Measurements from ENCODE around the gene KCNQ1OT1.

Gene KCNQ1OT1

DNA sequence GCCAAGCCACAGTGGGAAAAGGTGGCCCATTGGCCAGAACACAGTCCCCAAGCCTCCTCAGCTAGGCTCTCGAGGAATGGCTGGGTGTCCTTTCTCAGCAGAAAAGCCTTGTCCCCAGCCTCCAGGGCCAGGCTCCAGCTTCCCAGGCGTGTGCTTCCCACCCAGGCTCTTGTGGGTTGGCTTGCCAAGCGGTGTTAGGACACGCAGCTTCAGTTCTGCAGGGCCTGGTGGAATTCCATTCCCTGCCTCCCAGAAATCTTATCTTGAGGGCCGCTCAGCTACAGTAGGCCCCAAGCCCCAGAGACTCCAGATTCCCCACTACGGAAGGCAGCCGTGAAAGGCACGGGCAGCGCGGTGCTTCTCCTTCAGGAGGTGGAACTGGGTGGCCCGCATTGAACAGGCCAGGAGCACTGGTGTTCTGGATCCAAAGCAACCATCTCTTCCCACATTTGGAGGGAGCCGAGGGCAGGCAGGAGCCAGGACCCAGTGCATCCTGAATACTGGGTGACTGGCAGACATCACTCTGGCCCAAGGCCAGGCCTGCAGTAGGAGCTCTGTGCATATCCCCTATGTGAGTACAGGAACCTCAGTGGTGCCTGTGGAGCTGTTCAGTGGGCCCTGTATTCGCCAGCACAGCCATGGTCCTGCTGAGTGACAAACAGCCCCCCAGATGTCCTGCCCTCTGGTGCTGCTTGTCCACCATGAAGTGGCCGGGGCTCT lies 16.7 kb upstream of the KCNQ1OT1 start:
- DNase-seq (ENCODE audit: extremely low read depth, low read depth), result no peak

DNA sequence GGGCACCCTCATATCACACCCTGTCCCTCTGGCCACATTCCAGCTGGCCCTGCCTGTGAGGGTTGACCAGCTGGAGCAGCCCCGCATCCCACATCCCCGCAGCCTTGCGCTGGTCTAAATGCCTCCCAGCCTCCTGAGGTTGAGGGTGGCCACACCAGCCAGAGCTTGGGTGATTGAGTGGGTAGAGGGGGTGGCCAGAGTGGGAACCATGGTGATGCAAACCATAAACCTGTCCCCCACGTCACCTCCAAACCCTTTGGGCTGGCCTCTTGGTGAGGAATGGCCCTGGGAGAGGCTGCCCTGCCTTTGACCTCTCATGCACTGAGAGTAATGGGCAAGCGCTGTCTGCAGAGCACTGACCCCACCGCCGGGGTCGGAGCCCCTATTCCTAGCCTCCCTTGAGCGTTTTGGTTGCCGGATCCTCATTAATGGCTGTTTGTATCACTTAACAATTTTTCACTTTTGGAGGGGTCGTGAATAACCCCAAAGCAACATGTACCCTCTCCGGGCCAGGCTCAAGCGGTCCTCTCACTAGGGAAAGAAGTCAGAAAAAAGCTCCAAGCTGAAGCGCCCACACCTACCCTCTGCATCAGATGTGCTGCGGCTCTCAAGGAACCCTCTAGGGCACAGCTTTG lies 16.0 kb upstream of the KCNQ1OT1 start:
- TF ChIP-seq, protein P1, sequence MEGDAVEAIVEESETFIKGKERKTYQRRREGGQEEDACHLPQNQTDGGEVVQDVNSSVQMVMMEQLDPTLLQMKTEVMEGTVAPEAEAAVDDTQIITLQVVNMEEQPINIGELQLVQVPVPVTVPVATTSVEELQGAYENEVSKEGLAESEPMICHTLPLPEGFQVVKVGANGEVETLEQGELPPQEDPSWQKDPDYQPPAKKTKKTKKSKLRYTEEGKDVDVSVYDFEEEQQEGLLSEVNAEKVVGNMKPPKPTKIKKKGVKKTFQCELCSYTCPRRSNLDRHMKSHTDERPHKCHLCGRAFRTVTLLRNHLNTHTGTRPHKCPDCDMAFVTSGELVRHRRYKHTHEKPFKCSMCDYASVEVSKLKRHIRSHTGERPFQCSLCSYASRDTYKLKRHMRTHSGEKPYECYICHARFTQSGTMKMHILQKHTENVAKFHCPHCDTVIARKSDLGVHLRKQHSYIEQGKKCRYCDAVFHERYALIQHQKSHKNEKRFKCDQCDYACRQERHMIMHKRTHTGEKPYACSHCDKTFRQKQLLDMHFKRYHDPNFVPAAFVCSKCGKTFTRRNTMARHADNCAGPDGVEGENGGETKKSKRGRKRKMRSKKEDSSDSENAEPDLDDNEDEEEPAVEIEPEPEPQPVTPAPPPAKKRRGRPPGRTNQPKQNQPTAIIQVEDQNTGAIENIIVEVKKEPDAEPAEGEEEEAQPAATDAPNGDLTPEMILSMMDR (IDR thresholded peaks at IDR 0.05; ENCODE audit: low read depth, low read length), result no peak
- DNase-seq (ENCODE audit: extremely low read depth, low read depth), result no peak

More for the DNA sequence above, 16.7 kb upstream of the KCNQ1OT1 start:
- TF ChIP-seq, protein P1 (IDR thresholded peaks at IDR 0.05; ENCODE audit: low read depth, low read length), result no peak

- no peak for DNase-seq (ENCODE audit: extremely low read depth, low read depth)
- TF ChIP-seq, protein P1 (IDR thresholded peaks at IDR 0.05; ENCODE audit: low read depth, low read length), result no peak
Observed at GRCh38 chr11:2714871-2715270, 15.1 kb upstream of the KCNQ1OT1 start.

- TF ChIP-seq, protein P1 (IDR thresholded peaks at IDR 0.05; ENCODE audit: low read depth, low read length), result no peak
- DNase-seq (ENCODE audit: extremely low read depth, low read depth), result no peak
Observed at GRCh38 chr11:2714463-2714800, 14.6 kb upstream of the KCNQ1OT1 start.

DNA sequence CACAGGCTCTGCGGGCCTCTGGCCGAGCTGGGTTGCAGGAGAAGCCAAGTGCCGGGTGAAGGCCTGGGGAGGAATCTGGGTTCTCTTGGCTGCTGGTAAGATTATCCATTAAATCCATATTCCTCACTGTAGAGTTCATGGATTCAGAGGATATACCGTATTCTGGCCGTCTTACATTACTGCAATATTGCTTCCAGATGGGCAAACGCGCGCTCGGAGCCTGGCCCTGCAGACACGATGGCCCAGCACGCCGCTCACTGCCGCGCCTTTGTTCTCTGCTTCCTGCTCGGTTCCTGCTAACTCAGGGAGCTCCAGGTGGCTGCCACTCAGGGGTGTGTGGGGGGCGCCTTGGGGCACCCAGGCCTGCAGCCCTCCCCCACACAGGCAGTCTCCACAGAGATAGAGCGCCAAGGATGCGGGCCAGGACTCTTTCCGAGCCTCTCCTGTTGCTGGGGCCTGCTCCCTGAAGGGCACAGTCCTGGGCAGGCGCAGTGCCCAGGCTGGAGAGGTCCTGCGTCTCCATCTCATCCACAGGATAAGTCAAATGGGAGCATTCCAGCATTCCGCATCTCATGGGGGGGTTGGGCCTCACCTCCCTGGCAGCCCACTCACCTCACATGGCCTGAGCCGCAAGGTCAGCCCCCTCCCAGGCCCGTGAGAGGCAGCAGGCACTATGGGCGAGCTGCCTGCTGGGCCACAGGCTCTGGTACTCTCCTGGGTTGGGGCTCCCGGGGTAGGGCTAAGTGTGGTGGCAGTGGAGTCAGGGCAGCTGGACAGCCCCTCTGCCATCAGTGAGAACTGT lies 14.1 kb upstream of the KCNQ1OT1 start:
- DNase-seq (ENCODE audit: extremely low read depth, low read depth), result no peak
- TF ChIP-seq, protein P1 (IDR thresholded peaks at IDR 0.05; ENCODE audit: low read depth, low read length), result no peak

DNA sequence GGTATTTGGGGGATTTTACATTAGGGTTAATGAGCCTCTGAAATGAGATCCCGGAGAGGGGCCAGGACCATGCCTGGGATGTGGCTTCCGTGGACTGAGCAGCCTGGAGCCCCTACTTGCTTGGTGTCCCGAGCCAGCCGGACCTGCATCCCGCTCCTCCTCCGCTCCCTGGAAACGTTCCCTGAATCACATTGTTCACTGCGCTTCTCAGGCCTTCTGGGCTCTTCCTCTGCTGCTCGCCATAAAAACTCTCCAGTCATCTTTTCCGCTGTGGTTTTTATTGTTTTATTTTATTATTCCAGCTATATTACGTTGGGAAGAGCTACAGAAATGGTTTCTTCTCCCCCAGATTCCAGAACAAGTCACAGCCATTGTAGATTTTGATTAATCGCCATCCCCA lies 13.3 kb upstream of the KCNQ1OT1 start:
- TF ChIP-seq, protein P1 (IDR thresholded peaks at IDR 0.05; ENCODE audit: low read depth, low read length), result no peak
- DNase-seq (ENCODE audit: extremely low read depth, low read depth), result no peak

DNA sequence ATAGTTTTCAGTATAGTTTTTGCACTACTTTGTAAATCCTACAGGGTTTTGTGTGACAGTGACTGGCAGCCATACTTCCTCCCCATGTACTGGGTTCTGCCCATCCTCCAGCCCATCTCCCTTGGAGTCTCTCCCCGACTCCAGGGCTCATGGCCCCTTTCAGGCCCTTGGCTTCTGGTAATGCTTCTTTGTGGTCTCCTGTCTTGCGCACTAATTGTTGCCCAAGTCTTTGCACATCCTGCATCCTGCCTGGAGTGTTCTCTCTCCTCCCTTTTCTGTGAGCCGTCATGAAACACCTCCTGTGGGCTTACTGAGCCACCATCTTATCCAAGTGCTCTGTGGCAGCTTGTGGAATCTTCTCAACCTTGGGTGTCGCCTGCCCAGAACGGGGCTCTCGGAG lies 11.4 kb upstream of the KCNQ1OT1 start:
- TF ChIP-seq, protein P1 (IDR thresholded peaks at IDR 0.05; ENCODE audit: low read depth, low read length), result no peak
- no peak for DNase-seq (ENCODE audit: extremely low read depth, low read depth)

All from AG09319 (cell line).